Keratinocyte (primary cell): ENCODE data around the gene THBD. TPM values are rescaled to one million over a fixed set of nuclear protein-coding genes. Genes with fewer than 3 reads are reported as not detected.

Source experiments
- DNase-seq: peaks from one replicate; pipeline ENCODE4 v3.0.0-alpha.2; 2011; ENCODE audit warnings: low read depth, missing footprints, low spot score
- FAIRE-seq: peaks from 2 replicates; lab custom pipeline; 2011; peaks lifted over from hg19 to GRCh38; lab: Jason Lieb, UNC
- H2AFZ ChIP-seq: 2 replicates; pipeline ENCODE4 v1.6.0; 2012; ENCODE audit warnings: low read length, control low read depth, inconsistent platforms; ENCODE audit not compliant: control insufficient read depth
- H3K27ac ChIP-seq: 2 replicates; pipeline ENCODE4 v1.5.1; 2011; ENCODE audit warnings: low read length; ENCODE audit not compliant: control insufficient read depth, insufficient read depth
- H3K27me3 ChIP-seq: 3 replicates; pipeline ENCODE4 v1.6.0; 2011; ENCODE audit warnings: low read length; ENCODE audit not compliant: control insufficient read depth, insufficient read depth; ENCODE audit errors: extremely low read depth
- H3K36me3 ChIP-seq, 2 experiments: 2 replicates in 1 of 2; 3 replicates in 1 of 2; pipeline ENCODE4 v1.5.1; 2011; ENCODE audit warnings: low read length in 2 of 2, mild to moderate bottlenecking in 1 of 2; ENCODE audit not compliant: control insufficient read depth in 2 of 2, insufficient read depth in 2 of 2; ENCODE audit errors: extremely low read depth in 1 of 2
- H3K4me1 ChIP-seq: 3 replicates; pipeline ENCODE4 v1.5.1; 2011; ENCODE audit warnings: low read length; ENCODE audit not compliant: control insufficient read depth, insufficient read depth; ENCODE audit errors: extremely low read depth
- H3K4me2 ChIP-seq: 3 replicates; pipeline ENCODE4 v1.6.0; 2011; ENCODE audit warnings: low read depth, low read length; ENCODE audit not compliant: control insufficient read depth, insufficient read depth; ENCODE audit errors: extremely low read depth
- H3K4me3 ChIP-seq, 3 experiments: fragments of 200-600 bp in 1 of 3; sonication (generic) in 1 of 3; 2 replicates in 2 of 3; 3 replicates in 1 of 3; pipeline ENCODE4 v1.5.1; 2011 to 2016; ENCODE audit warnings: low read length in 3 of 3, mild to moderate bottlenecking in 3 of 3, control low read depth in 2 of 3, inconsistent platforms in 1 of 3, low read depth in 1 of 3, mixed read lengths in 1 of 3, mixed run types in 1 of 3, moderate library complexity in 1 of 3; ENCODE audit not compliant: control insufficient read depth in 2 of 3, insufficient read depth in 2 of 3; ENCODE audit errors: extremely low read depth in 1 of 3
- H3K79me2 ChIP-seq: 2 replicates; pipeline ENCODE4 v1.6.0; 2012; ENCODE audit warnings: low read length; ENCODE audit not compliant: control insufficient read depth, insufficient read depth
- H3K9ac ChIP-seq: 3 replicates; pipeline ENCODE4 v1.6.0; 2011; ENCODE audit warnings: low read length; ENCODE audit not compliant: control insufficient read depth, insufficient read depth; ENCODE audit errors: extremely low read depth
- H3K9me1 ChIP-seq: 3 replicates; pipeline ENCODE4 v1.6.0; 2011; ENCODE audit warnings: low read length; ENCODE audit not compliant: control insufficient read depth, insufficient read depth; ENCODE audit errors: extremely low read depth
- H3K9me3 ChIP-seq: 2 replicates; pipeline ENCODE4 v1.5.1; 2012; ENCODE audit warnings: low read depth, low read length; ENCODE audit not compliant: control insufficient read depth
- H4K20me1 ChIP-seq: 3 replicates; pipeline ENCODE4 v1.6.0; 2011; ENCODE audit warnings: low read length; ENCODE audit not compliant: control insufficient read depth, insufficient read depth; ENCODE audit errors: extremely low read depth
- CTCF ChIP-seq, 3 experiments: IDR thresholded peaks in 1 of 3; conservative IDR thresholded peaks in 1 of 3; optimal IDR thresholded peaks in 1 of 3; 2 replicates in 2 of 3; 3 replicates in 1 of 3; pipeline versions ENCODE3 to v1.5.1; 2011; ENCODE audit warnings: low read length in 3 of 3, mild to moderate bottlenecking in 3 of 3, moderate library complexity in 2 of 3, control low read depth in 1 of 3, inconsistent platforms in 1 of 3; ENCODE audit not compliant: insufficient read depth in 2 of 3; ENCODE audit errors: extremely low read depth in 1 of 3
- EZH2 ChIP-seq: IDR thresholded peaks from one replicate; pipeline ENCODE4 v1.6.1; 2012; ENCODE audit warnings: inconsistent platforms, mild to moderate bottlenecking, low read length, moderate library complexity
- dilution Hi-C: fragments of 300-500 bp; cut with MboI; formaldehyde crosslinking; loops from one replicate; pipeline ENCODE4 v1.7.0; 2020; ENCODE audit warnings: low sequenced_read_pairs; ENCODE audit not compliant: extremely low pct_ligation_motif_present
- polyA plus RNA-seq, 5 experiments: library from polyadenylated mRNA; depleted of rRNA in 3 of 5; stranded (reverse) in 3 of 5; stranded (forward) in 1 of 5; unstranded in 1 of 5; fragments of >200 nt; gene quantifications; 1 replicate in 1 of 5; 2 replicates in 3 of 5; 3 replicates in 1 of 5; pipeline versions ENCODE4 v1.2.1 to v1.2.3, GENCODE V29; 2011 to 2012; ENCODE audit warnings: missing spikeins in 2 of 5, low read depth in 1 of 5, low replicate concordance in 1 of 5

Gene THBD
- polyA plus RNA-seq, 1 donor (not counting 4 experiments of a cell fraction or from before 2014, with no cell fraction given), result 4.7 TPM

- H3K27me3 ChIP-seq, result no peaks in the 10 kb centered on the region
- peaks cover 10% of the 10 kb centered on the region for H3K4me1 ChIP-seq
- DNase-seq (no peak), FAIRE-seq (no peak)
- H3K4me3 ChIP-seq, result no peak overlapping the region
- no peaks in the 10 kb centered on the region for H3K9me1 ChIP-seq
- TF ChIP-seq EZH2 (no peak), CTCF (optimal IDR thresholded peaks at IDR 0.05 in 1 of 3, IDR thresholded peaks at IDR 0.05 in 1 of 3, conservative IDR thresholded peaks at IDR 0.05 in 1 of 3; ENCODE audit: extremely low read depth in 1 of 3, insufficient read depth in 2 of 3, low read length in 3 of 3) (no peak)
- no peaks in the 10 kb centered on the region for H3K36me3 ChIP-seq
- H2AFZ ChIP-seq, result peak overlapping the region; percentile 66
- no peaks in the 10 kb centered on the region for H3K79me2 ChIP-seq
- dilution Hi-C loops, result no loop called here
- H4K20me1 ChIP-seq, result no peaks in the 10 kb centered on the region
- H3K9me3 ChIP-seq, result no peaks in the 10 kb centered on the region
- H3K27ac ChIP-seq, result peak overlapping the region; percentile 19
- no peak overlapping the region for H3K9ac ChIP-seq
- H3K4me2 ChIP-seq, result peak overlapping the region; percentile 44
These were observed 34.2 kb upstream of the THBD start for GRCh38 chr20:23083553-23084220.

GRCh38 chr20:23082846-23083552 is 33.5 kb upstream of the THBD start:
- peak overlapping the region; percentile 44 for H3K4me2 ChIP-seq
- H3K9ac ChIP-seq, result no peak overlapping the region
- TF ChIP-seq EZH2 (no peak), CTCF (optimal IDR thresholded peaks at IDR 0.05 in 1 of 3, IDR thresholded peaks at IDR 0.05 in 1 of 3, conservative IDR thresholded peaks at IDR 0.05 in 1 of 3; ENCODE audit: extremely low read depth in 1 of 3, insufficient read depth in 2 of 3, low read length in 3 of 3) (no peak)
- peak overlapping the region; percentile 66 for H2AFZ ChIP-seq
- no peaks in the 10 kb centered on the region for H4K20me1 ChIP-seq
- H3K9me1 ChIP-seq, result no peaks in the 10 kb centered on the region
- peak overlapping the region; percentile 19 for H3K27ac ChIP-seq
- no peaks in the 10 kb centered on the region for H3K79me2 ChIP-seq
- H3K9me3 ChIP-seq, result no peaks in the 10 kb centered on the region
- no peaks in the 10 kb centered on the region for H3K36me3 ChIP-seq
- no peak for DNase-seq
- FAIRE-seq, result peak; percentile 72
- dilution Hi-C loops, result no loop called here
- H3K27me3 ChIP-seq, result no peaks in the 10 kb centered on the region
- H3K4me1 ChIP-seq, result peaks cover 10% of the 10 kb centered on the region
- no peak overlapping the region for H3K4me3 ChIP-seq
